K562 (cell line): Measurements from ENCODE around the gene GATB. TPM values are rescaled to one million over a fixed set of nuclear protein-coding genes. Genes with fewer than 3 reads are reported as not detected.

Experiments used
- ATAC-seq: fragments of 200-7000 bp; cut with Tn5 transposase; 3 replicates; pipeline ENCODE4 v1.9.1; 2020; ENCODE audit warnings: moderate library complexity
- BruUV-seq: library from RNA; stranded (reverse); fragments of 400-500 nt; replicated peaks from 2 replicates; lab custom pipeline; 2021; lab: Mats Ljungman, UMichigan
- CTCF ChIA-PET: fragments of 300-600 bp; formaldehyde crosslinking; extraction: SDS; loops from one replicate; lab custom pipeline; 2021; ENCODE audit warnings: low intra/inter-chr PET ratio; lab: Yijun Ruan, JAX
- POLR2A ChIA-PET: fragments of 300-600, 350-650 bp; sonication (Branson Sonifier 250); formaldehyde crosslinking; extraction: SDS; loops from one replicate; lab custom pipeline; 2021; ENCODE audit warnings: antibody characterized with exemption, inconsistent platforms; lab: Yijun Ruan, JAX
- DNase-seq, 4 experiments: peaks; one replicate each; pipeline versions ENCODE4 v3.0.0 to v3.0.0-alpha.2; 2011 to 2018; ENCODE audit warnings: low spot score in 3 of 4, mixed read lengths in 3 of 4; ENCODE audit errors: extremely low read depth in 1 of 4
- FAIRE-seq: peaks from 2 replicates; lab custom pipeline; 2011; peaks lifted over from hg19 to GRCh38; lab: Jason Lieb, UNC
- H2AFZ ChIP-seq: 2 replicates; pipeline ENCODE4 v1.6.0; 2011; ENCODE audit warnings: low read depth, low read length, control low read depth, inconsistent platforms
- H3K27ac ChIP-seq: fragments of 200-600 bp; 3 replicates; pipeline ENCODE4 v1.8.0; 2011; ENCODE audit warnings: low read depth, mild to moderate bottlenecking, control low read depth, inconsistent platforms, low read length, moderate library complexity, mixed read lengths; ENCODE audit errors: extremely low read depth
- H3K27me3 ChIP-seq, 2 experiments: fragments of 300-600 bp in 1 of 2; 2 replicates in 1 of 2; 3 replicates in 1 of 2; pipeline versions ENCODE4 v1.6.0 to v1.8.0; 2011; ENCODE audit warnings: inconsistent platforms in 2 of 2, low read length in 2 of 2, mild to moderate bottlenecking in 1 of 2, mixed read lengths in 1 of 2, moderate library complexity in 1 of 2; ENCODE audit not compliant: control insufficient read depth in 2 of 2, insufficient read depth in 2 of 2
- H3K36me3 ChIP-seq: fragments of 300-600 bp; 3 replicates; pipeline ENCODE4 v1.8.0; 2011; ENCODE audit warnings: mild to moderate bottlenecking, low read length, inconsistent platforms; ENCODE audit not compliant: control insufficient read depth, insufficient read depth
- H3K4me1 ChIP-seq, 2 experiments: fragments of 200-600 bp in 1 of 2; replicated peaks in 1 of 2; 2 replicates in 1 of 2; 3 replicates in 1 of 2; pipeline versions ENCODE4 v1.5.1 to v1.8.0; 2011; ENCODE audit warnings: inconsistent platforms in 2 of 2, low read length in 2 of 2, mild to moderate bottlenecking in 1 of 2, mixed read lengths in 1 of 2, moderate library complexity in 1 of 2; ENCODE audit not compliant: control insufficient read depth in 2 of 2, insufficient read depth in 2 of 2
- H3K4me2 ChIP-seq: 2 replicates; pipeline ENCODE4 v1.6.1; 2011; ENCODE audit warnings: low read length, control low read depth, inconsistent platforms, mixed read lengths; ENCODE audit not compliant: insufficient read depth
- H3K4me3 ChIP-seq: fragments of 200-600 bp; sonication (generic), shearing (Covaris generic); 2 replicates; pipeline ENCODE4 v1.5.1; 2016; ENCODE audit warnings: control low read depth, inconsistent platforms
- H3K79me2 ChIP-seq: fragments of 200-600 bp; 3 replicates; pipeline ENCODE4 v1.8.0; 2011; ENCODE audit warnings: low read length, inconsistent platforms; ENCODE audit not compliant: control insufficient read depth, insufficient read depth
- H3K9ac ChIP-seq, 2 experiments: 2 replicates each; pipeline versions ENCODE4 v1.6.0 to v1.6.1; 2011; ENCODE audit warnings: low read depth in 2 of 2, low read length in 2 of 2, control low read depth in 1 of 2, inconsistent platforms in 1 of 2, mild to moderate bottlenecking in 1 of 2, mixed read lengths in 1 of 2; ENCODE audit not compliant: insufficient read depth in 1 of 2
- H3K9me1 ChIP-seq: one replicate; pipeline ENCODE4 v1.6.0; 2011; ENCODE audit warnings: inconsistent platforms, mild to moderate bottlenecking, low read length, moderate library complexity; ENCODE audit not compliant: control insufficient read depth, insufficient read depth
- H3K9me3 ChIP-seq: replicated peaks from 2 replicates; pipeline ENCODE4 v1.5.1; 2011; ENCODE audit warnings: low read depth, low read length, inconsistent platforms; ENCODE audit not compliant: control insufficient read depth, insufficient read depth
- H4K20me1 ChIP-seq: replicated peaks from 2 replicates; pipeline ENCODE4 v1.6.1; 2011; ENCODE audit warnings: low read length, inconsistent platforms, mixed read lengths; ENCODE audit not compliant: control insufficient read depth, insufficient read depth
- DPF2 ChIP-seq: fragments of 450-650 bp; IDR thresholded peaks from 2 replicates; pipeline ENCODE4 v1.6.1; 2016
- ELK3 ChIP-seq: fragments of 450-650 bp; formaldehyde crosslinking; IDR thresholded peaks from 2 replicates; pipeline ENCODE4 v1.4.0; 2020; ENCODE audit warnings: mild to moderate bottlenecking
- MAX ChIP-seq: sonication (generic); formaldehyde crosslinking; IDR thresholded peaks from 2 replicates; pipeline ENCODE4 v1.9.0; 2022; ENCODE audit warnings: mild to moderate bottlenecking, missing genetic modification reagents
- MAZ ChIP-seq, 2 experiments: fragments of 450-650 bp in 1 of 2; sonication (generic) in 1 of 2; formaldehyde crosslinking; IDR thresholded peaks in 1 of 2; conservative IDR thresholded peaks in 1 of 2; 2 replicates each; pipeline versions ENCODE4 v1.4.0 to v1.5.0; 2020; ENCODE audit warnings: mild to moderate bottlenecking in 1 of 2, missing genetic modification reagents in 1 of 2
- RBM14 ChIP-seq: fragments of 200-400 bp; formaldehyde crosslinking; IDR thresholded peaks from 2 replicates; pipeline ENCODE4 v1.6.1; 2018; ENCODE audit warnings: low read depth, mild to moderate bottlenecking, low read length, moderate library complexity, borderline replicate concordance; ENCODE audit not compliant: insufficient read depth
- RBM15 ChIP-seq: fragments of 200-400 bp; formaldehyde crosslinking; IDR thresholded peaks from 2 replicates; pipeline ENCODE4 v1.6.1; 2018; ENCODE audit warnings: mild to moderate bottlenecking, low read length, moderate library complexity; ENCODE audit not compliant: insufficient read depth
- RBM25 ChIP-seq: fragments of 200-400 bp; formaldehyde crosslinking; IDR thresholded peaks from 2 replicates; pipeline ENCODE4 v1.6.1; 2018; ENCODE audit warnings: low read length, low read depth, moderate library complexity; ENCODE audit not compliant: severe bottlenecking
- SMARCB1 ChIP-seq: IDR thresholded peaks from 2 replicates; pipeline ENCODE4 v1.6.1; 2011; ENCODE audit warnings: improper control_type of control experiment, low read depth; ENCODE audit not compliant: insufficient read length
- TCFL5 ChIP-seq: fragments of 250-450 bp; sonication (Bioruptor Pico); conservative IDR thresholded peaks from 2 replicates; pipeline ENCODE4 v1.6.1; 2021; ENCODE audit warnings: mild to moderate bottlenecking, moderate library complexity, matching md5 sums
- U2AF2 ChIP-seq: fragments of 200-400 bp; formaldehyde crosslinking; optimal IDR thresholded peaks from 2 replicates; pipeline ENCODE3; 2017; ENCODE audit warnings: low read depth, mild to moderate bottlenecking, low read length
- ZNF124 ChIP-seq: sonication (generic); formaldehyde crosslinking; IDR thresholded peaks from 2 replicates; pipeline ENCODE4 v1.8.1; 2022; ENCODE audit warnings: missing genetic modification reagents
- ZNF280A ChIP-seq: fragments of 450-650 bp; IDR thresholded peaks from 2 replicates; pipeline ENCODE4 v1.6.1; 2018; ENCODE audit warnings: mild to moderate bottlenecking, low read depth; ENCODE audit not compliant: partially characterized antibody
- WGBS: fragments of 100-300 bp; shearing (Covaris generic); methylation state at CpG from one replicate; pipeline ENCODE4 v1.1.6; 2016; ENCODE audit warnings: low coverage, mixed read lengths; ENCODE audit not compliant: insufficient coverage; ENCODE audit errors: missing lambda C conversion rate; 5-methylcytosine and 5-hydroxymethylcytosine counted together
- in situ Hi-C: fragments of 300-500 bp; cut with MboI; formaldehyde crosslinking; loops from 4 replicates; pipeline ENCODE4 v1.15.0; 2018; ENCODE audit warnings: inconsistent platforms, mixed read lengths
- intact Hi-C: fragments of 100-400 bp; cut with micrococcal nuclease; formaldehyde crosslinking; loops from 2 replicates; pipeline ENCODE4 v1.14.2; 2022
- polyA plus RNA-seq, 8 experiments: library from polyadenylated mRNA; depleted of rRNA in 4 of 8; stranded (reverse) in 5 of 8; unstranded in 3 of 8; fragments of >200 nt; fragmentation: Nextera tagmentation in 2 of 8; fragmentation: Illumina TruSeq in 1 of 8; extraction: Ambion mirVana in 2 of 8; extraction: Trizol in 1 of 8; gene quantifications; 2 replicates each; pipeline versions ENCODE4 v1.2.1 to v1.2.3, GENCODE V29; 2011 to 2014; ENCODE audit warnings: inconsistent platforms in 1 of 8, missing spikeins in 1 of 8
- total RNA-seq, 7 experiments: library from RNA; depleted of rRNA in 6 of 7; stranded (reverse); fragments of >200 nt in 6 of 7; fragmentation: Illumina TruSeq in 2 of 7; extraction: Trizol in 2 of 7; gene quantifications; 2 replicates each; pipeline versions ENCODE4 v1.2.1 to v1.2.3, GENCODE V29; 2011 to 2021; ENCODE audit warnings: low replicate concordance in 1 of 7

GATB gene
- total and polyA plus RNA-seq, 9 of the 15 experiments (the other 6 are each of a cell fraction or from before 2014, with no cell fraction given), result 15.3 to 31.8 (median 26.2) TPM

- FAIRE-seq, result no peak
- Histone ChIP-seq H3K27me3 (peaks cover 24 to 47% of the 10 kb centered on the region in 2 experiments; a peak in 4 of 5 replicates), H3K27ac (no peak overlapping the region), H3K9ac (no peak overlapping the region), H3K4me2 (no peak overlapping the region), H4K20me1 (no peaks in the 10 kb centered on the region), H3K4me1 (no peaks in the 10 kb centered on the region), H3K9me3 (no peaks in the 10 kb centered on the region), H3K36me3 (no peaks in the 10 kb centered on the region), H3K79me2 (no peaks in the 10 kb centered on the region), H2AFZ (no peak overlapping the region), H3K4me3 (no peak overlapping the region), H3K9me1 (no peaks in the 10 kb centered on the region)
- intact Hi-C loops (no loop called here), in situ Hi-C loops (no loop called here)
- CTCF ChIA-PET, result no interaction called here
- no peak for DNase-seq
- no TSS peak for BruUV-seq
- WGBS, result 0% methylated on average over 6 of the region's 7 CpGs
- POLR2A ChIA-PET, result no interaction called here
- TF ChIP-seq TCFL5 (CRISPR knock-in tag), result no peak
- no peak for TF ChIP-seq ZNF124 (CRISPR knock-in tag)
- no peak for TF ChIP-seq DPF2
- TF ChIP-seq SMARCB1, result no peak
- no peak for TF ChIP-seq RBM14
- no peak for TF ChIP-seq MAX
- no peak for TF ChIP-seq ZNF280A
- TF ChIP-seq RBM25, result no peak
- no peak for TF ChIP-seq U2AF2
- TF ChIP-seq RBM15, result no peak
- TF ChIP-seq ELK3, result no peak
- no peak for TF ChIP-seq MAZ (CRISPR knock-in tag; conservative IDR thresholded peaks at IDR 0.05 in 1 of 2, IDR thresholded peaks at IDR 0.05 in 1 of 2)
- no peak for ATAC-seq
Observed at GRCh38 chr4:151663109-151663508, 97.7 kb downstream of the GATB start.
